Neural cell (in vitro differentiated cells): ENCODE measurements around the gene GABRA6. TPM values are rescaled to one million over a fixed set of nuclear protein-coding genes. Genes with fewer than 3 reads are reported as not detected.

ENCODE experiments used
- H2AFZ ChIP-seq: fragments of 200-600, 300-800 bp; sonication (generic), shearing (Covaris generic); 2 replicates; pipeline ENCODE4 v1.6.0; 2014; ENCODE audit warnings: low read depth, mild to moderate bottlenecking, antibody characterized with exemption, low read length, moderate library complexity
- H3F3A ChIP-seq: fragments of 200-600 bp; shearing (Covaris generic); 2 replicates; pipeline ENCODE4 v1.6.1; 2016; ENCODE audit warnings: mild to moderate bottlenecking, moderate library complexity, mixed read lengths, antibody characterized with exemption, low read length; ENCODE audit not compliant: insufficient read depth, poor library complexity, severe bottlenecking
- H3K27ac ChIP-seq: fragments of 200-600, 300-800 bp; sonication (generic), shearing (Covaris generic); 2 replicates; pipeline ENCODE4 v1.5.1; 2014; ENCODE audit warnings: mild to moderate bottlenecking, low read length, moderate library complexity
- H3K27me3 ChIP-seq: fragments of 300-800, 200-600 bp; sonication (generic), shearing (Covaris generic); 2 replicates; pipeline ENCODE4 v1.6.0; 2014; ENCODE audit warnings: mild to moderate bottlenecking, low read depth, low read length, moderate library complexity; ENCODE audit not compliant: insufficient read depth
- H3K36me3 ChIP-seq: fragments of 300-800, 200-600 bp; sonication (generic), shearing (Covaris generic); 2 replicates; pipeline ENCODE4 v1.5.1; 2014; ENCODE audit warnings: mild to moderate bottlenecking, antibody characterized with exemption, low read length, moderate library complexity; ENCODE audit not compliant: insufficient read depth
- H3K4me2 ChIP-seq: fragments of 300-800, 200-600 bp; sonication (generic), shearing (Covaris generic); 2 replicates; pipeline ENCODE4 v1.6.0; 2014; ENCODE audit warnings: mild to moderate bottlenecking, low read length
- H3K4me3 ChIP-seq: fragments of 300-800, 200-600 bp; sonication (generic), shearing (Covaris generic); 2 replicates; pipeline ENCODE4 v1.5.1; 2014; ENCODE audit warnings: mild to moderate bottlenecking, low read length, moderate library complexity
- H3K79me2 ChIP-seq: fragments of 200-600 bp; shearing (Covaris generic); replicated peaks from 2 replicates; pipeline ENCODE4 v1.6.0; 2014; ENCODE audit warnings: mild to moderate bottlenecking, low read length, moderate library complexity; ENCODE audit not compliant: insufficient read depth
- H3K9ac ChIP-seq: fragments of 300-800, 200-600 bp; sonication (generic), shearing (Covaris generic); 2 replicates; pipeline ENCODE4 v1.6.1; 2016; ENCODE audit warnings: mild to moderate bottlenecking, low read length, mixed read lengths
- H3K9me2 ChIP-seq: fragments of 200-600 bp; shearing (Covaris generic); 2 replicates; pipeline ENCODE4 v1.6.1; 2016; ENCODE audit warnings: mild to moderate bottlenecking, low read length, mixed read lengths; ENCODE audit not compliant: insufficient read depth
- H3K9me3 ChIP-seq: fragments of 200-600, 300-800 bp; sonication (generic), shearing (Covaris generic); 2 replicates; pipeline ENCODE4 v1.6.1; 2016; ENCODE audit warnings: mild to moderate bottlenecking, mixed run types, low read length, moderate library complexity, mixed read lengths
- H4K20me1 ChIP-seq: fragments of 200-600 bp; shearing (Covaris generic); 2 replicates; pipeline ENCODE4 v1.6.1; 2016; ENCODE audit warnings: mild to moderate bottlenecking, mixed run types; ENCODE audit not compliant: insufficient read depth
- EP300 ChIP-seq: fragments of 450-650 bp; conservative IDR thresholded peaks from 2 replicates; pipeline ENCODE4 v1.6.1; 2014; ENCODE audit warnings: antibody characterized with exemption, mild to moderate bottlenecking, moderate library complexity; ENCODE audit not compliant: poor library complexity, severe bottlenecking
- EZH2 ChIP-seq: fragments of 200-600, 300-800 bp; shearing (Covaris generic), sonication (generic); IDR thresholded peaks from 2 replicates; pipeline ENCODE4 v1.6.1; 2014; ENCODE audit warnings: antibody characterized with exemption, low read length, borderline replicate concordance, mild to moderate bottlenecking; ENCODE audit not compliant: insufficient read depth, poor library complexity, severe bottlenecking
- MXI1 ChIP-seq: fragments of 450-650 bp; conservative IDR thresholded peaks from 2 replicates; pipeline ENCODE4 v1.6.1; 2014; ENCODE audit warnings: antibody characterized with exemption, mild to moderate bottlenecking; ENCODE audit not compliant: poor library complexity, severe bottlenecking
- POLR2AphosphoS5 ChIP-seq: IDR thresholded peaks from 2 replicates; pipeline ENCODE4 v1.6.1; 2012
- RAD21 ChIP-seq: fragments of 450-650 bp; conservative IDR thresholded peaks from 2 replicates; pipeline ENCODE4 v1.6.1; 2014; ENCODE audit warnings: antibody characterized with exemption, mild to moderate bottlenecking, moderate library complexity
- SMC3 ChIP-seq: fragments of 450-650 bp; conservative IDR thresholded peaks from 2 replicates; pipeline ENCODE4 v1.6.1; 2014; ENCODE audit warnings: antibody characterized with exemption, mild to moderate bottlenecking, moderate library complexity; ENCODE audit not compliant: poor library complexity
- TAF1 ChIP-seq: IDR thresholded peaks from 2 replicates; pipeline ENCODE4 v1.6.1; 2012; ENCODE audit warnings: low read depth
- polyA plus RNA-seq: library from polyadenylated mRNA; depleted of rRNA; stranded (reverse); fragments of >200 nt; gene quantifications from 2 replicates; pipeline ENCODE4 v1.2.3, GENCODE V29; 2014
- TF ChIP-seq, protein P1 (sequence below): fragments of 450-650 bp; IDR thresholded peaks from 2 replicates; pipeline ENCODE4 v1.5.1; 2014; ENCODE audit warnings: antibody characterized with exemption, mild to moderate bottlenecking, moderate library complexity; ENCODE audit not compliant: poor library complexity, severe bottlenecking
- TF ChIP-seq, protein P2 (sequence below): IDR thresholded peaks from 2 replicates; pipeline ENCODE4 v1.6.1; 2012; ENCODE audit warnings: borderline replicate concordance

Gene GABRA6
- polyA plus RNA-seq, 1 donor from 2014 or later, result 2.2 TPM

DNA sequence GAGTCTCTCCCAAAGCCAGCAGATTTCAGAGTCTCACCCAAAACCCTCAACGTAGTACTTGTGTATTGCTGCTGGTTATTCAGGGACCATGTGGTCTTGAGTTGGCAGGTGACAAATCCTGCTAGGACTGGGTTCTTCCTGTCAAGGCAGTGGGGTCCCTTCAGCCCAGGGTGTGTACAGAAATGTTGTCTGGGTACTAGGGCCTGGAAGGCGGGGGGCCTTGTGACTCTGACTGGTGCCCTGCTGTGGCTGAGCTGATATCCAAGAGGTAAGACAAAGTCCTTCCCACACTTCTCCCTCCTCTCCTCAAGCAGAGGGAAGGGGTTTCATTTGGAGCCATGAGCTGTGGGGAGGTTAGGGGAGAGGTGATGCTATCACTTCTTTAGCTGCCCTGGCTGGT lies 58.8 kb downstream of the GABRA6 start:
- Histone ChIP-seq H3K27me3 (no peaks in the 10 kb centered on the region), H2AFZ (no peak overlapping the region), H4K20me1 (no peaks in the 10 kb centered on the region), H3K9me2 (no peaks in the 10 kb centered on the region), H3K27ac (no peak overlapping the region), H3F3A (no peaks in the 10 kb centered on the region), H3K9ac (no peak overlapping the region), H3K4me2 (no peak overlapping the region), H3K4me3 (no peak overlapping the region), H3K36me3 (no peaks in the 10 kb centered on the region), H3K79me2 (no peaks in the 10 kb centered on the region), H3K9me3 (no peaks in the 10 kb centered on the region)
- TF ChIP-seq, protein P1, sequence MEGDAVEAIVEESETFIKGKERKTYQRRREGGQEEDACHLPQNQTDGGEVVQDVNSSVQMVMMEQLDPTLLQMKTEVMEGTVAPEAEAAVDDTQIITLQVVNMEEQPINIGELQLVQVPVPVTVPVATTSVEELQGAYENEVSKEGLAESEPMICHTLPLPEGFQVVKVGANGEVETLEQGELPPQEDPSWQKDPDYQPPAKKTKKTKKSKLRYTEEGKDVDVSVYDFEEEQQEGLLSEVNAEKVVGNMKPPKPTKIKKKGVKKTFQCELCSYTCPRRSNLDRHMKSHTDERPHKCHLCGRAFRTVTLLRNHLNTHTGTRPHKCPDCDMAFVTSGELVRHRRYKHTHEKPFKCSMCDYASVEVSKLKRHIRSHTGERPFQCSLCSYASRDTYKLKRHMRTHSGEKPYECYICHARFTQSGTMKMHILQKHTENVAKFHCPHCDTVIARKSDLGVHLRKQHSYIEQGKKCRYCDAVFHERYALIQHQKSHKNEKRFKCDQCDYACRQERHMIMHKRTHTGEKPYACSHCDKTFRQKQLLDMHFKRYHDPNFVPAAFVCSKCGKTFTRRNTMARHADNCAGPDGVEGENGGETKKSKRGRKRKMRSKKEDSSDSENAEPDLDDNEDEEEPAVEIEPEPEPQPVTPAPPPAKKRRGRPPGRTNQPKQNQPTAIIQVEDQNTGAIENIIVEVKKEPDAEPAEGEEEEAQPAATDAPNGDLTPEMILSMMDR, result no peak
- no peak for TF ChIP-seq POLR2AphosphoS5
- TF ChIP-seq MXI1, result no peak
- no peak for TF ChIP-seq RAD21
- no peak for TF ChIP-seq SMC3
- no peak for TF ChIP-seq EZH2
- TF ChIP-seq TAF1, result no peak
- TF ChIP-seq EP300, result no peak
- TF ChIP-seq, protein P2, sequence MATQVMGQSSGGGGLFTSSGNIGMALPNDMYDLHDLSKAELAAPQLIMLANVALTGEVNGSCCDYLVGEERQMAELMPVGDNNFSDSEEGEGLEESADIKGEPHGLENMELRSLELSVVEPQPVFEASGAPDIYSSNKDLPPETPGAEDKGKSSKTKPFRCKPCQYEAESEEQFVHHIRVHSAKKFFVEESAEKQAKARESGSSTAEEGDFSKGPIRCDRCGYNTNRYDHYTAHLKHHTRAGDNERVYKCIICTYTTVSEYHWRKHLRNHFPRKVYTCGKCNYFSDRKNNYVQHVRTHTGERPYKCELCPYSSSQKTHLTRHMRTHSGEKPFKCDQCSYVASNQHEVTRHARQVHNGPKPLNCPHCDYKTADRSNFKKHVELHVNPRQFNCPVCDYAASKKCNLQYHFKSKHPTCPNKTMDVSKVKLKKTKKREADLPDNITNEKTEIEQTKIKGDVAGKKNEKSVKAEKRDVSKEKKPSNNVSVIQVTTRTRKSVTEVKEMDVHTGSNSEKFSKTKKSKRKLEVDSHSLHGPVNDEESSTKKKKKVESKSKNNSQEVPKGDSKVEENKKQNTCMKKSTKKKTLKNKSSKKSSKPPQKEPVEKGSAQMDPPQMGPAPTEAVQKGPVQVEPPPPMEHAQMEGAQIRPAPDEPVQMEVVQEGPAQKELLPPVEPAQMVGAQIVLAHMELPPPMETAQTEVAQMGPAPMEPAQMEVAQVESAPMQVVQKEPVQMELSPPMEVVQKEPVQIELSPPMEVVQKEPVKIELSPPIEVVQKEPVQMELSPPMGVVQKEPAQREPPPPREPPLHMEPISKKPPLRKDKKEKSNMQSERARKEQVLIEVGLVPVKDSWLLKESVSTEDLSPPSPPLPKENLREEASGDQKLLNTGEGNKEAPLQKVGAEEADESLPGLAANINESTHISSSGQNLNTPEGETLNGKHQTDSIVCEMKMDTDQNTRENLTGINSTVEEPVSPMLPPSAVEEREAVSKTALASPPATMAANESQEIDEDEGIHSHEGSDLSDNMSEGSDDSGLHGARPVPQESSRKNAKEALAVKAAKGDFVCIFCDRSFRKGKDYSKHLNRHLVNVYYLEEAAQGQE, result no peak

DNA sequence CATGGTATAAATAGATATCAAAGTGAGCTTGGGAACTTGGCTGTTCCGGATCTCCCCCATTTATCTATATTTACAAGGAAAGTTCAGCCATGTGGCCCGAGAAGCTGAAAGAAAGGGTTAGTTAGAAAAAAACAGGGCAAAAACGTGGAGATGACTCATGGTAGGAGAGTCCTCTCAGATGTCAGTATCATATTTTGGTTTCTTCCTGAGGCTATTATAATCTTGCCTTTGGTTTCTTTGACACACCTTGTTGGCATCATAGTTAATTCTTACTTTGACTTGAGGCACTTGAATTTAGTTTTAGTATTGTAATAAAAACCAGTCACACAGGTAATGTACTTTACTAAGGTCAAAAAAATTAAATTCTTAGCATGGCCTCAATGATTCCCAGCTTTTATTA lies 59.9 kb downstream of the GABRA6 start:
- Histone ChIP-seq H3K4me2 (no peak overlapping the region), H4K20me1 (no peaks in the 10 kb centered on the region), H3K27me3 (no peaks in the 10 kb centered on the region), H3K27ac (no peak overlapping the region), H3K9ac (no peak overlapping the region), H3F3A (no peaks in the 10 kb centered on the region), H3K36me3 (no peaks in the 10 kb centered on the region), H3K9me3 (no peaks in the 10 kb centered on the region), H2AFZ (no peak overlapping the region), H3K4me3 (no peak overlapping the region), H3K79me2 (no peaks in the 10 kb centered on the region), H3K9me2 (no peaks in the 10 kb centered on the region)
- TF ChIP-seq, protein P2, result no peak
